ENCODE data around the gene KLK14. TPM values are rescaled to one million over a fixed set of nuclear protein-coding genes. Genes with fewer than 3 reads are reported as not detected.

The KLK14 gene
- total RNA-seq, 4 donors from 2014 or later, result 1.1 to 6.6 TPM; not detected in 2

DNA sequence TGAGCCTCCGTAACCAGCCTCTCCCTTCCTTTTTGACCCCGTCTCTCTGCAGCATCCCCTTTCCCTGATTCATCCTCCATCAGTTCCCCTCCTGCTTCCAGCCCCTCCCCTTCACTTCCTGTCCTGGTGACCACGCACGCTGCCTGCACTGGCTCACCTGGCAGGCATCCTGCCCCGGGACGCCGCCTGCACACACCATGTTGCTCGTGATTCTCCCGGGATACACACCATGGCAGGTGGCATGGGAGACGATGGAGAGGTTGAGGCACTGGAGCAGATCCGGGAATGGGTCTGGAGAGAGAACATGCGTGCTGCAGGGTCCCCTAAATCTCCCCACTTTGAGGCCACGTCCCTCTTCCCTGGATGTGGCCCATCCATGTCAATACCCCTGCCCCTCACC is 52.1 kb downstream of the KLK14 start:
- H3K4me3 ChIP-seq, result no peak overlapping the region
- H3K27ac ChIP-seq, result no peak overlapping the region
- DNase-seq, result no peak
- no peaks in the 10 kb centered on the region for H3K4me1 ChIP-seq
- TF ChIP-seq POLR2A (IDR thresholded peaks at IDR 0.05), result no peak
- TF ChIP-seq, protein P1, sequence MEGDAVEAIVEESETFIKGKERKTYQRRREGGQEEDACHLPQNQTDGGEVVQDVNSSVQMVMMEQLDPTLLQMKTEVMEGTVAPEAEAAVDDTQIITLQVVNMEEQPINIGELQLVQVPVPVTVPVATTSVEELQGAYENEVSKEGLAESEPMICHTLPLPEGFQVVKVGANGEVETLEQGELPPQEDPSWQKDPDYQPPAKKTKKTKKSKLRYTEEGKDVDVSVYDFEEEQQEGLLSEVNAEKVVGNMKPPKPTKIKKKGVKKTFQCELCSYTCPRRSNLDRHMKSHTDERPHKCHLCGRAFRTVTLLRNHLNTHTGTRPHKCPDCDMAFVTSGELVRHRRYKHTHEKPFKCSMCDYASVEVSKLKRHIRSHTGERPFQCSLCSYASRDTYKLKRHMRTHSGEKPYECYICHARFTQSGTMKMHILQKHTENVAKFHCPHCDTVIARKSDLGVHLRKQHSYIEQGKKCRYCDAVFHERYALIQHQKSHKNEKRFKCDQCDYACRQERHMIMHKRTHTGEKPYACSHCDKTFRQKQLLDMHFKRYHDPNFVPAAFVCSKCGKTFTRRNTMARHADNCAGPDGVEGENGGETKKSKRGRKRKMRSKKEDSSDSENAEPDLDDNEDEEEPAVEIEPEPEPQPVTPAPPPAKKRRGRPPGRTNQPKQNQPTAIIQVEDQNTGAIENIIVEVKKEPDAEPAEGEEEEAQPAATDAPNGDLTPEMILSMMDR (IDR thresholded peaks at IDR 0.05), result no peak
- H3K36me3 ChIP-seq, result no peaks in the 10 kb centered on the region
- no peaks in the 10 kb centered on the region for H3K27me3 ChIP-seq
- H3K9me3 ChIP-seq, result no peaks in the 10 kb centered on the region

DNA sequence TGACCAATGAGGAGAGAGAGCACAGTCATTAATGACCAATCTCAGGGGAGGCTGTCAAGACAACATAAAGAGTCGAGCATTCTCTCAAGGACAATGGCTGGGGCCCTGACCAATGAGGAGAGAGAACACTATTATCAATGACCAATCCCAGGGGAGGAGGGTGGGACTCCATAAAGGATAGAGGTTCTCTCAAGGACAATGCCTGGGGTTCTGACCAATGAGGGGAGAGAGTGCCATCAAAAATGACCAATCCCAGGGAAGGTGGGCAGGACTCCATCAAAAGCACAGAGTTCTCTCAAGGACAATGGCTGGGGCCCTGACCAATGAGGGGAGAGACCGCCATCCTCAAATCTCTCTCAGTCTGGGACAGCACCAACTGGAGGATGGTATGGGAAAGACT is 53.0 kb downstream of the KLK14 start:
- H3K36me3 ChIP-seq, result no peaks in the 10 kb centered on the region
- TF ChIP-seq, protein P1 (IDR thresholded peaks at IDR 0.05), result no peak
- TF ChIP-seq POLR2A (IDR thresholded peaks at IDR 0.05), result no peak
- no peak for DNase-seq
- no peak overlapping the region for H3K4me3 ChIP-seq
- H3K27me3 ChIP-seq, result no peaks in the 10 kb centered on the region
- H3K4me1 ChIP-seq, result no peaks in the 10 kb centered on the region
- no peak overlapping the region for H3K27ac ChIP-seq
- H3K9me3 ChIP-seq, result no peaks in the 10 kb centered on the region

Other genes starting within 250 kb of the KLK14 start
- gene KLK15, start 249.3 kb downstream of the KLK14 start, total RNA-seq, result not detected
- 1 to 10 TPM in 3 of 4 donors, not detected in 1; 1.2 to 2.4 (median 1.9) TPM for gene KLK3, start 228.0 kb downstream of the KLK14 start, total RNA-seq
- not detected for gene KLK2, start 209.4 kb downstream of the KLK14 start, total RNA-seq
- gene KLK4, start 171.5 kb downstream of the KLK14 start, total RNA-seq, result 1 to 10 TPM in 1 of 4 donors, not detected in 3; 1.4 TPM
- not detected for gene KLK5, start 129.8 kb downstream of the KLK14 start, total RNA-seq
- gene KLK6, start 113.3 kb downstream of the KLK14 start, total RNA-seq, result not detected
- gene KLK7, start 99.0 kb downstream of the KLK14 start, total RNA-seq, result 1 to 10 TPM in 2 of 4 donors, not detected in 2; 1.2 to 9.9 TPM
- not detected for gene KLK8, start 81.3 kb downstream of the KLK14 start, total RNA-seq
- gene KLK10, start 63.2 kb downstream of the KLK14 start, total RNA-seq, result 1 to 10 TPM in 2 of 4 donors, not detected in 2; 2.4 to 6.3 TPM
- 1 to 10 TPM in 3 of 4 donors, not detected in 1; 1.7 to 3.8 (median 1.9) TPM for gene KLK11, start 56.3 kb downstream of the KLK14 start, total RNA-seq
- 1 to 10 TPM in 2 of 4 donors, not detected in 2; 1.4 to 4.7 TPM for gene KLK12, start 47.9 kb downstream of the KLK14 start, total RNA-seq
- 1 to 10 TPM in 3 of 4 donors, not detected in 1; 1.2 to 5.0 (median 1.3) TPM for gene KLK13, start 17.8 kb downstream of the KLK14 start, total RNA-seq
- 10 to 100 TPM in 1 of 4 donors, 1 to 10 TPM in 3; 4.4 to 10.0 (median 6.5) TPM for gene CTU1, start 25.5 kb upstream of the KLK14 start, total RNA-seq
- gene SIGLEC9, start 42.0 kb upstream of the KLK14 start, total RNA-seq, result 1 to 10 TPM in 2 of 4 donors, not detected in 2; 1.9 to 2.1 TPM
- not detected for gene SIGLEC7, start 59.4 kb upstream of the KLK14 start, total RNA-seq
- gene CD33, start 142.2 kb upstream of the KLK14 start, total RNA-seq, result 10 to 100 TPM in 1 of 4 donors, 1 to 10 TPM in 1, under 1 TPM in 1, not detected in 1; 0.88 to 22.3 (median 2.4) TPM
- not detected for gene SIGLECL1, start 168.2 kb upstream of the KLK14 start, total RNA-seq
- gene IGLON5, start 228.8 kb upstream of the KLK14 start, total RNA-seq, result not detected

All from Peyer's patch (tissue), 4 donors.